Activated CD8-positive, alpha-beta memory T cell treated with anti-CD3 and anti-CD28 coated beads, Interleukin-2, amount 50 U/mL, for 48 hours (primary cell): Measurements from ENCODE around the gene AAK1.
"Not testable (repeated sequence)": the region's sequence is repeated elsewhere in the genome, so short reads cannot be mapped to it uniquely, and the experiment has no call there.

Experiments used
- DNase-seq: peaks from one replicate; pipeline ENCODE4 v3.0.0-alpha.2; 2020

AAK1 gene

GRCh38 chr2:69643602-69644505 lies at the start of gene AAK1:
Gene AAK1 (minus strand): TSS chr2:69643739. CDS start chr2:69643040, 699 bp downstream.
- DNase-seq: peak; percentile 95

GRCh38 chr2:69692424-69692823 lies 48.9 kb upstream of the AAK1 start:
- no peak for DNase-seq

GRCh38 chr2:69689969-69690368 lies 46.4 kb upstream of the AAK1 start:
- DNase-seq: no peak

DNA sequence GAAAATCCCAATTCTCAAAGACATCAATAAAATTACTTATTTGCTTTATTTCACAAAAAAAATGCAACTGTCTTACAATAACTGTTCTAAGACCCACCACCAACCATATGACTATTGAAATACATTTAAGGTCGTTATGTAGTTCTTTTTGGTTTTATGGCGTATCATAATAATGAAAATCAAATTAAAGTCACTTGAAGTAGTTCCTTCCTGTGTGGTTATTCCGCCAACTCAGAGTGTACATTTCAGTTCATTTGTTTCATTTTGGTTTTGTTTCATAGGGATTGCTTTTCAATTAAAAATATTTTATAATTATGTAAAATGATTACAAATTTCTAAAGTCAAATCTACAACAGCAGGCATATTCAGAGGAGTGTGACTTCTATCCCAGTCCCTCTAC lies 45.9 kb upstream of the AAK1 start:
- DNase-seq: no peak

DNA sequence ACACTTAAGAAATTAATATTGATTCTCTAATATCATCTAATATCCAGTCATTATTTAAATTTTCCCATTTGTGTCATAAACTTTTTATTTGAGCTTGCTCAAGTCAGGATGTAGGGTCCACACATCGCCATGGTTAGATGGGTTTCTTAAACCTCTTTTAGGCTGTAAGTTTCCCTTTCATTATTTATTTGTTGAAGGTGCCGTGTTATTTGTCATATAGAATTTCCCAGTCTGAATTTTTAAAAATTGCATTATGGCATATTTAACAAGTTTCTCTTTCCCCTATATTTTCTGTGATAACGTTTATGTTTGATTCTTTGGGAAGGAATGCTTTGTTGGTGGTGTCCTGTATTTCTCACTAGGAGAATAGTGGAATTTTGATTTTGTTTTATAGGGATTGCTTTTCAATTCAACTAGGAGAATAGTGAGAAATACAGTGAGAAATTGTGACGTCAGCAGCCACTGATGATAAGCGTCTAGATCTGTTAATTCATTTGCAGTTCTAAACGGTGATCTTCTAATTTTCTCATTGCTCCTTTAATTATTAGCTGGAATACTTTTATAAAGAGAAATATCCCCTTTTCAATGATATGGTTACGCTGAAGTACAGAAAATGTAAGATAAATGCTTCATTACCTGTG lies 44.6 kb upstream of the AAK1 start:
- DNase-seq: no peak

- no peak for DNase-seq
These were observed 43.3 kb upstream of the AAK1 start for GRCh38 chr2:69686813-69687212.

DNA sequence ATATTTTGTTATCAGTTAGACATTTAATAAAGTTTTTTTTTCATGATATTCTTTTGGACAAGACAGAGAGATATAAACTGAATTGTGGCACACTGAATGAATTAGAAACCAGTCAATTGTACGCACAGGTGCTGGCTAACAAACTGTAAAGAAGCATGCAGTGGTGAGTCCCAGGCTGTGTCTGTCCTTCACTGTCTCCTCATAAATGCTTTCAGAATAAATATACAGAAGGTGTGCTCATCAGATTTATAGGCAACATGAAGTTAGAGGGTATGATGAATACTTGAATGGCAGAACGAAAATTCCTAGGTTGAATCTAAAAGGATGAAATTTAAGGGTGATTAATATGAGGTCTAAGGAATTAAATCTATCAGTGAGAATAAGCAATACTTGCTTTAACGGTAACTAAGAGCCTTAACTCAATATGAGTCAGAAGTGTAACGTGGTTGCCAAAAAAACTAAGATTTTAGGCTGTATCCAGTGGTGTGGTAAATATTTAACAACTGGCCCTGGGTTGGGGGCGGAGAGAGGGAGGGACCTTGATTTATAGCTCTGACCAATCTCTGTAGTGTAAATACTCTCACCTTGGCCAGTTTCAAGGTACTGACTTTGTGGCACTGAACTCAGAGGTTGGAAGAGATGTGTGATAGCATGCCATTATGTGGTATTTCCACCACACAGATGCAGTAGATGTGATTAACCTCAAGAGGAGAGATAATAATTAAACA lies 41.9 kb upstream of the AAK1 start:
- peak; percentile 62 for DNase-seq

GRCh38 chr2:69683170-69683971 lies 39.8 kb upstream of the AAK1 start:
- DNase-seq: no peak

DNA sequence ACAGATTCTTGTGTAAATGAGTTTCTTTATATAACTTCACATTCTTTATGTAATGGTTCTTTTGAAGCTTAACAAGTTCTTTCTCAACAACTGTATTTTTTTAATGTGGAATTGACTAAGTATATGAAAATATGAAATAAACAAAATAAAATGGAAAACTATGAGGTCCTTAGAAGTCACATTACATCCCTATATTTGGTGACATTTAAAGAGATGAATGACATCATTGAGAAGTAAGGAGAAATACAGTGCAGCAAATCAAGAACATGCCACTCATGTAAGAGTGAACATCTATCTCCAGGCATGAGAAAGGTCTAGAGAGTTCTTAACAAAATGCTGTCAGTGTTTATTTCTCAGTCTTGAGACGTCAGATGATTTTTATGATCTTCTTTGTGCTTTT lies 39.0 kb upstream of the AAK1 start:
- no peak for DNase-seq

DNA sequence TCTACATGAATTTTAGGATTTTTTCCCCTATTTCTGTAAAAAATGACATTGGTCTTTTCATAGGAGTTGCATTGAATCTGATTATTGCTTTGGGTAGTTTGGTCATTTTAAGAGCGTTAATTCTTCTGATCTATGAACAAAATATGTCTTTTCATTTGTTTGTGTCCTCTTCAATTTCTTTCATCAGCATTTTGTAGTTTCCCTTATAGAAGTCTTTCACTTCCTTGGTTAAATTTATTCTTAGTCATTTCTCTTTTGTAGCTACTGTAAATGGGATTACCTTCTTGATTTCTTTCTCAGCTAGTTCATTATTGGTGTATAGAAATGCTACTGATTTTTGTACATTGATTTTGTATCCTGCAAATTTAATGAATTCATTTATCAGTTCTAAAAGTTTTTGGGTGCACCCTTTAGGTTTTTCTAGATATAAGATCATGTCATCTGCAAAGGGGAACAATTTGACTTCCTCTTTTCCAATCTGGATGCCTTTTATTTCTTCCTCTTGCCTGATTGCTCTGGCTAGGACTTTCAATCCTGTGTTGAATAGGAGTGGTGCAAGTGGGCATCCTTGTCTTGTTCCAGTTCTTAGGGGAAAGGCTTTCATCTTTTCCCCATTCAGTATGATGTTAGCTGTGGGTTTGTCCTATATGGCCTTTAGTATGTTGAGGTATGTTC lies 36.6 kb upstream of the AAK1 start:
- DNase-seq: no peak

GRCh38 chr2:69677914-69678313 lies 34.4 kb upstream of the AAK1 start:
- DNase-seq: no peak

DNA sequence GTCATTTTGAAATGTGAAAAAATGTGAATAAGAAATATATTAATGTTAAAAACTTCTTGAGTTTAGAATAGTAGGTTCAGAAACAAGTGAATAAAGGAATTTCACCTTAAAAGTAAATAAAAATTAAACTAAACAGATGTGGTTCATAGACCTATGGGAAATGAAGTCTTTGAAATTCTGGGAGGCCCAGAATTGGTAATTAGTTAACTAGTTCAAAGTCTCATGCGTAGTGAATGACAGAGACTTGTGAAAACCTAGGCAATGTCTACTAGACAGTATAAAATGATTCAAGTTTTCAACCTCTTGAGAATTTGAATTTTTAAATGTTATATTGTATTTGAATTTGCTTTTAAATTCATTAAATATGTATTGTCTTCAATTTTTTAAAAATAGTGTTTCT lies 32.6 kb upstream of the AAK1 start:
- no peak for DNase-seq

GRCh38 chr2:69674316-69674670 lies 30.8 kb upstream of the AAK1 start:
- no peak for DNase-seq

DNA sequence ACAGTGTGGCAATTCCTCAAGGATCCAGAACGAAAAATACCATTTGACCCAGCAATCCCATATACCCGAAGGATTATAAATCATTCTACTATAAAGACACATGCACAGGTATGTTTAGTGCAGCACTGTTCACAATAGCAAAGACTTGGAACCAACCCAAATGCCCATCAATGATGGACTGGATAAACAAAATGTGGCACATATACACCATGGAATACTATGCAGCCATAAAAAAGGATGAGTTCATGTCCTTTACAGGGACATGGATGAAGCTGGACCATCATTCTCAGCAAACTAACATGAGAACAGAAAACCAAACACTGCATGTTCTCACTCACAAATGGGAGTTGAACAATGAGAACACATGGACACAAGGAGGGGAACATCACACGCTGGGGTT lies 29.6 kb upstream of the AAK1 start:
- DNase-seq: not testable (repeated sequence)

DNA sequence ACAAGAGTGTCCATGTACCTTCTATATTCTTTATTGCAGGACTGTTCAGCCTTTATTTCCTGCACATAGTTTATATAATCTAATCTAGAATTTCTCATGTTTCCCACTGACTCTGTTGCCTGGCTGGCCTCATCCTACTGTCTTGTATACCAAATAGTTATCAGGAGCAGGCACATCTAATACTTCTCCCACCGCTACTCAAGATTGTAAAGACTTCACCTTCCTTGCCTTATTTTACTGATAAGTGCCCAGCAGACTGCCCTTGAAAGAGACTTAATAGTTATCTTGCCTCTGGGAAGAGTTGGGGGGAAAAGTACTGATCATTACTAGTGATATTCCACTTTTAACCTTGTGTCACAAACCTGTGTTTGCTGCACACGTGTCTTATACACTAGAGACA lies 26.1 kb upstream of the AAK1 start:
- no peak for DNase-seq

DNA sequence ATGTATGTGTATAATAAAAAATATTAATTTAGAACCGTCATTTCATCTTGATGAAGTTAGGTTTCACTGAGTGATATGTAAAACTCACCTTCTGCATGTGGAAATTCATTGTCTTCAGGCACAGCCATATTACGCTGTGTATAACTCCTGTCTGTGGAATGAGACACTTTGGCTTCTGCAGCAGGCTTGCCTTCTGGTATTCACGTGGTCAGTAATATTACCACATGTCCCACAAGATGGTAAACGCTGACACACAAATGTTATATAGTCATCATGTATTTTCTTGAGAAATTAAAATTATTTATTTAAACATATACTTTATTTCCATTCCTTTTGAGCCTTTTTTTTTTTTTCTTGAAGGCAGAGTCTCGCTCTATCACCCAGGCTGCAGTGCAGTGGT lies 25.1 kb upstream of the AAK1 start:
- DNase-seq: no peak

DNA sequence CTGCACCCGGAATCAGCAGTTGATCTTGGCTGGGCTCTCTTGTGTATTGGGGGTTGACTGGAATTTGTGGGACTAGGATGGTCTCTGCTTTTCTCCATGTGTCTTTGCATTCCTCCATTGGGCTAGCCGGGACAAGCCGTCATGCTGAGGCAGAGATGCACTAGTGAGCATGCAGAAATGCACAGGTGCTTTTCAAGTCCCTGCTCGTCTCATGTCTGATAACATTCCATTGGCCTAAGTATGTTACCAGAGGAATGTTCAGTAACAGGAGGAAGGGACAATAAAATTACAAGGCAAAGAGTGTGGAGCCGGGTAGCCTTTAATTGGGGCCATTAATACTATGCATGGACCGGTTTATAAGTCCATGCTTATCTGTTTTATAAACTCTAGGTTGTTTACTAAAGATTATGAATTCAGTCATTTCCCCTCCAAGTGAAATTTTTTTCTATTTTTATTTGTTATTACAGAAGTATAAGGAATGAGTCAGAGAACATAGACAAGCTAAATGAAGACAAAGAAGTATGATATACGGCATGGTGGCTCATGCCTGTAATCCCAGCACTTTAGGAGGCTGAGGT lies 24.4 kb upstream of the AAK1 start:
- DNase-seq: no peak

GRCh38 chr2:69665152-69665551 lies 21.6 kb upstream of the AAK1 start:
- no peak for DNase-seq

DNA sequence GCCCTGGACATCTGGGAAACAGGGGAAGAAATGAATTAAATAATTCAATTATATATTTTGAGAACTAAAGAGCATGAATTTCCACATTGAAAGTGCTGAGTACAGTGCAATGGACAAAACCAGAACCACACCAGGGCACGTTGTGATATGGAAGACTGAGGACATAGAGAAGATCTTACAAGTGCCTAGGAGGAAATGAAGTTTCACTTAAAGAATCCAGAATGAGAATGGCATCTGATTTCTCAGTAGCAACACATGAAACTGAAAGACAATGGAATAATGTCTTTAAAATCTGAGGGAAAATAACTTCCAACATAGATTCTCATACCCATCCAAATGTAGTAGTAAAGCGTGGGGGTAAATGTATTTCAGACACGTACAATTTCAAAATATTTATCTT lies 20.3 kb upstream of the AAK1 start:
- DNase-seq: no peak

GRCh38 chr2:69662547-69662946 lies 19.0 kb upstream of the AAK1 start:
- not testable (repeated sequence) for DNase-seq

GRCh38 chr2:69660637-69661036 lies 17.1 kb upstream of the AAK1 start:
- DNase-seq: no peak

- DNase-seq: no peak
These were observed 16.5 kb upstream of the AAK1 start for GRCh38 chr2:69659941-69660483.
